B cell (primary cell): ENCODE data around the gene AFG1L. TPM values are rescaled to one million over a fixed set of nuclear protein-coding genes. Genes with fewer than 3 reads are reported as not detected.

Experiments used
- ATAC-seq: fragments of 200-7000 bp; cut with Tn5 transposase; one replicate; pipeline ENCODE4 v1.10.0; 2021; ENCODE audit warnings: low read depth, mild to moderate bottlenecking, moderate number of reproducible peaks, moderate library complexity
- CTCF ChIA-PET: fragments of 350-600 bp; sonication (Branson Sonifier 250); formaldehyde crosslinking; loops from one replicate; lab custom pipeline; 2021; ENCODE audit warnings: antibody characterized with exemption, inconsistent platforms; lab: Charles Lee
- POLR2A ChIA-PET: fragments of 350-600 bp; sonication (Branson Sonifier 250); formaldehyde crosslinking; loops from one replicate; lab custom pipeline; 2021; ENCODE audit warnings: antibody characterized with exemption; lab: Charles Lee
- DNase-seq: peaks from one replicate; pipeline ENCODE4 v3.0.0; 2013
- H2AFZ ChIP-seq: 2 replicates; pipeline ENCODE4 v1.6.1; 2012; ENCODE audit warnings: mild to moderate bottlenecking, low read depth, low read length; ENCODE audit not compliant: insufficient read depth, poor library complexity, severe bottlenecking
- H3K27ac ChIP-seq, 2 donors: 1 replicate in 1 of 2; 2 replicates in 1 of 2; pipeline ENCODE4 v1.5.1; 2012 to 2013; ENCODE audit warnings: low read length in 2 of 2, mild to moderate bottlenecking in 2 of 2, moderate library complexity in 1 of 2
- H3K27me3 ChIP-seq, 4 experiments: fragments of 200-600 bp in 1 of 4; sonication (generic) in 1 of 4; replicated peaks in 1 of 4; 1 replicate in 2 of 4; 2 replicates in 2 of 4; pipeline versions ENCODE4 v1.6.1 to v1.7.0; 2013 to 2016; ENCODE audit warnings: low read length in 3 of 4, mild to moderate bottlenecking in 2 of 4, mixed read lengths in 1 of 4, moderate library complexity in 1 of 4; ENCODE audit not compliant: insufficient read depth in 4 of 4, control insufficient read depth in 3 of 4; ENCODE audit errors: control extremely low read depth in 1 of 4
- H3K36me3 ChIP-seq, 2 experiments: replicated peaks in 1 of 2; 1 replicate in 1 of 2; 2 replicates in 1 of 2; pipeline versions ENCODE4 v1.6.1 to v1.7.1; 2013; ENCODE audit warnings: low read length in 1 of 2; ENCODE audit not compliant: insufficient read depth in 2 of 2, control insufficient read depth in 1 of 2; ENCODE audit errors: control extremely low read depth in 1 of 2, extremely low read depth in 1 of 2
- H3K4me1 ChIP-seq, 2 donors: fragments of 200-600 bp in 1 of 2; sonication (generic) in 1 of 2; 1 replicate in 1 of 2; 2 replicates in 1 of 2; pipeline versions ENCODE4 v1.5.1 to v1.6.1; 2013 to 2017; ENCODE audit warnings: low read length in 2 of 2; ENCODE audit not compliant: control insufficient read depth in 2 of 2, insufficient read depth in 2 of 2
- H3K4me2 ChIP-seq: replicated peaks from 2 replicates; pipeline ENCODE3; 2012; ENCODE audit warnings: mild to moderate bottlenecking, low read depth, low read length; ENCODE audit not compliant: poor library complexity, severe bottlenecking
- H3K4me3 ChIP-seq, 5 experiments: fragments of 200-600 bp in 1 of 5; sonication (generic) in 1 of 5; 1 replicate in 3 of 5; 2 replicates in 2 of 5; pipeline versions ENCODE4 v1.5.1 to v1.7.0; 2011 to 2016; ENCODE audit warnings: low read length in 4 of 5, mild to moderate bottlenecking in 4 of 5, low read depth in 2 of 5, control low read depth in 1 of 5, moderate library complexity in 1 of 5; ENCODE audit not compliant: insufficient read depth in 1 of 5; ENCODE audit errors: control extremely low read depth in 1 of 5, extremely low read depth in 1 of 5
- H3K79me2 ChIP-seq: fragments of 200-600 bp; sonication (generic); one replicate; pipeline ENCODE4 v1.6.0; 2016; ENCODE audit warnings: low read length; ENCODE audit not compliant: control insufficient read depth, insufficient read depth
- H3K9ac ChIP-seq: fragments of 200-600 bp; sonication (generic); 2 replicates; pipeline ENCODE4 v1.6.1; 2017; ENCODE audit warnings: mild to moderate bottlenecking, low read length, moderate library complexity
- H3K9me3 ChIP-seq, 3 donors: one replicate each; pipeline versions ENCODE4 v1.6.1 to v1.7.1; 2013; ENCODE audit warnings: low read length in 2 of 3; ENCODE audit not compliant: control insufficient read depth in 2 of 3, insufficient read depth in 1 of 3; ENCODE audit errors: control extremely low read depth in 1 of 3
- H4K20me1 ChIP-seq: 2 replicates; pipeline ENCODE4 v1.6.0; 2012; ENCODE audit warnings: mild to moderate bottlenecking, low read length; ENCODE audit not compliant: insufficient read depth, control insufficient read depth, poor library complexity, severe bottlenecking
- H3K27ac Mint-ChIP-seq: one replicate; pipeline ENCODE4 v1.8.0; 2021; ENCODE audit warnings: mixed read lengths
- H3K27me3 Mint-ChIP-seq: one replicate; pipeline ENCODE4 v1.8.0; 2021; ENCODE audit warnings: mixed read lengths
- H3K4me1 Mint-ChIP-seq: one replicate; pipeline ENCODE4 v1.8.0; 2021; ENCODE audit warnings: mixed read lengths
- H3K4me3 Mint-ChIP-seq: one replicate; pipeline ENCODE4 v1.8.0; 2021; ENCODE audit warnings: mixed read lengths
- H3K9me3 Mint-ChIP-seq: one replicate; pipeline ENCODE4 v1.8.0; 2022; ENCODE audit warnings: mixed read lengths; ENCODE audit not compliant: insufficient read depth
- CTCF ChIP-seq: fragments of 200-600 bp; IDR thresholded peaks from one replicate; pipeline ENCODE4 v1.8.0; 2022; ENCODE audit warnings: antibody characterized with exemption, mild to moderate bottlenecking
- EZH2 ChIP-seq: IDR thresholded peaks from 2 replicates; pipeline ENCODE4 v1.6.1; 2012; ENCODE audit warnings: borderline replicate concordance, low read depth, mild to moderate bottlenecking, moderate library complexity, low read length; ENCODE audit not compliant: insufficient read depth, poor library complexity, severe bottlenecking
- WGBS: methylation state at CpG from one replicate; pipeline ENCODE4 v1.1.5; 2013; ENCODE audit warnings: missing lambda C conversion rate; ENCODE audit not compliant: insufficient coverage; 5-methylcytosine and 5-hydroxymethylcytosine counted together
- intact Hi-C: fragments of 100-400 bp; cut with micrococcal nuclease; formaldehyde crosslinking; loops from one replicate; pipeline ENCODE4 v1.10.0; 2022
- polyA plus RNA-seq: library from polyadenylated mRNA; depleted of rRNA; stranded (reverse); fragments of >200 nt; gene quantifications from 2 replicates; pipeline ENCODE4 v1.2.3, GENCODE V29; 2012
- total RNA-seq, 2 donors: library from RNA; stranded (reverse); fragments of 120-200 nt in 1 of 2; gene quantifications; 1 replicate in 1 of 2; 2 replicates in 1 of 2; pipeline versions ENCODE4 v1.2.3 to v1.2.4, GENCODE V29; 2013 to 2022

AFG1L gene
- total and polyA plus RNA-seq, 2 donors (not counting 1 experiment from before 2014, with no cell fraction given) = 1.8 to 14.2 TPM

GRCh38 chr6:108484016-108484415, 189.2 kb downstream of the AFG1L start:
- intact Hi-C loops = no loop called here
- TF ChIP-seq EZH2 = no peak
- TF ChIP-seq CTCF = no peak
- DNase-seq = no peak

DNA sequence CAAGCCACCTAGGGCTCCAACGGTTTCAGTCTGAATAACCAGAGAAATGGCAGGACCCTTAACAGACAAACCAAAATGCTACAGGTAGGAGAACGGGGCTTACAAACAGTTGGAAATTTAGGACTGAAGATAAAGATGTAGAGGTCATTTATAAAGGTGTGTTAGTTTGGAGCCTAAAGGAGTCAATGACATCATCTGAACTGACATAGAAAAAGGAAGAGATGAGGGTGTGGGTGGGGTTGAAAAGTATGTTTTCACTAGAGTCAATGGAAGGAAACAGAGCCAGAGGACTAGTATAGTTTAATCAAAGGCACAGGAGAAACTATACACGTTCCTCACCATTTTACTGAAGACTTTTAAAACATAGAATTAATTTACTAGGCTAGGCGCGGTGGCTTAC, 194.8 kb downstream of the AFG1L start:
- no peaks in the 10 kb centered on the region for H4K20me1 ChIP-seq
- no peak overlapping the region for H3K27ac Mint-ChIP-seq
- H3K27ac ChIP-seq = no peak overlapping the region
- H3K9me3 Mint-ChIP-seq = no peaks in the 10 kb centered on the region
- intact Hi-C loops = no loop called here
- no peaks in the 10 kb centered on the region for H3K27me3 Mint-ChIP-seq
- WGBS = no CpG with 5 or more reads among the region's 5 CpGs
- ChIA-PET POLR2A (no interaction called here), CTCF (interaction anchor here (0.6 to 7.9 kb wide), 3 partner anchors 225 to 377 kb away, joined by 3 to 135 read pairs (median 4); no protein-coding TSS in a partner anchor)
- H3K4me1 Mint-ChIP-seq = no peaks in the 10 kb centered on the region
- TF ChIP-seq EZH2 (no peak), CTCF (no peak)
- H2AFZ ChIP-seq = no peak overlapping the region
- no peak overlapping the region for H3K4me3 ChIP-seq
- H3K79me2 ChIP-seq = no peaks in the 10 kb centered on the region
- no peak for DNase-seq
- H3K4me2 ChIP-seq = no peak overlapping the region
- no peak overlapping the region for H3K4me3 Mint-ChIP-seq
- no peaks in the 10 kb centered on the region for H3K27me3 ChIP-seq
- no peaks in the 10 kb centered on the region for H3K9me3 ChIP-seq
- no peak for ATAC-seq
- H3K4me1 ChIP-seq = no peaks in the 10 kb centered on the region
- H3K9ac ChIP-seq = no peak overlapping the region
- peaks cover 0 to 1% of the 10 kb centered on the region in 2 experiments for H3K36me3 ChIP-seq

More at GRCh38 chr6:108484016-108484415, 189.2 kb downstream of the AFG1L start:
- peaks cover 0 to 7% (median 0%) of the 10 kb centered on the region in 3 donors for H3K9me3 ChIP-seq
- no peaks in the 10 kb centered on the region for H3K36me3 ChIP-seq
- no peak overlapping the region for H3K27ac Mint-ChIP-seq
- no peaks in the 10 kb centered on the region for H3K27me3 ChIP-seq
- H3K4me3 Mint-ChIP-seq = no peak overlapping the region
- no peaks in the 10 kb centered on the region for H3K4me1 ChIP-seq
- peaks cover 5% of the 10 kb centered on the region for H3K9me3 Mint-ChIP-seq
- H2AFZ ChIP-seq = no peak overlapping the region
- ChIA-PET POLR2A (no interaction called here), CTCF (interaction anchor here (1.1 to 1.4 kb wide), 2 partner anchors 8 to 9 kb away, joined by 3 to 6 read pairs; no protein-coding TSS in a partner anchor)
- no peak for ATAC-seq
- no peaks in the 10 kb centered on the region for H3K79me2 ChIP-seq
- no peak overlapping the region for H3K27ac ChIP-seq
- H4K20me1 ChIP-seq = no peaks in the 10 kb centered on the region
- H3K4me3 ChIP-seq = no peak overlapping the region
- H3K9ac ChIP-seq = no peak overlapping the region
- no CpG with 5 or more reads among the region's 1 CpG for WGBS
- no peaks in the 10 kb centered on the region for H3K4me1 Mint-ChIP-seq
- H3K27me3 Mint-ChIP-seq = no peaks in the 10 kb centered on the region
- no peak overlapping the region for H3K4me2 ChIP-seq
